ENCODE measurements around the gene SLC5A4.

The SLC5A4 gene

GRCh38 chr22:32232191-32232830 is 22.8 kb downstream of the SLC5A4 start:
- no peak for DNase-seq (ENCODE audit: low read depth)

GRCh38 chr22:32226326-32227104 is 28.6 kb downstream of the SLC5A4 start:
- DNase-seq (ENCODE audit: low read depth): no peak

GRCh38 chr22:32222991-32223390 is 32.2 kb downstream of the SLC5A4 start:
- no peak for DNase-seq (ENCODE audit: low read depth)

GRCh38 chr22:32219026-32219425 is 36.1 kb downstream of the SLC5A4 start:
- DNase-seq (ENCODE audit: low read depth): no peak

GRCh38 chr22:32218470-32218869 is 36.7 kb downstream of the SLC5A4 start:
- no peak for DNase-seq (ENCODE audit: low read depth)

- DNase-seq (ENCODE audit: low read depth): no peak
Observed at GRCh38 chr22:32217465-32217864, 37.7 kb downstream of the SLC5A4 start.

GRCh38 chr22:32216911-32217310 is 38.2 kb downstream of the SLC5A4 start:
- DNase-seq (ENCODE audit: low read depth): no peak

- DNase-seq (ENCODE audit: low read depth): no peak
Observed at GRCh38 chr22:32211011-32211410, 44.1 kb downstream of the SLC5A4 start.

GRCh38 chr22:32208681-32209080 is 46.5 kb downstream of the SLC5A4 start:
- no peak for DNase-seq (ENCODE audit: low read depth)

GRCh38 chr22:32207971-32208480 is 47.1 kb downstream of the SLC5A4 start:
- no peak for DNase-seq (ENCODE audit: low read depth)

- no peak for DNase-seq (ENCODE audit: low read depth)
Observed at GRCh38 chr22:32206774-32207758, 48.1 kb downstream of the SLC5A4 start.

- DNase-seq (ENCODE audit: low read depth): no peak
Observed at GRCh38 chr22:32205974-32206773, 49.0 kb downstream of the SLC5A4 start.

- no peak for DNase-seq (ENCODE audit: low read depth)
Observed at GRCh38 chr22:32204856-32205722, 50.1 kb downstream of the SLC5A4 start, which contains the start of gene RFPL2. Gene RFPL2 (minus strand): TSS chr22:32205073. CDS start chr22:32202451, 2,622 bp downstream.

GRCh38 chr22:32204040-32204855 is 50.9 kb downstream of the SLC5A4 start:
- no peak for DNase-seq (ENCODE audit: low read depth)

GRCh38 chr22:32203181-32204039 is 51.7 kb downstream of the SLC5A4 start:
- no peak for DNase-seq (ENCODE audit: low read depth)

GRCh38 chr22:32202539-32203180 is 52.5 kb downstream of the SLC5A4 start:
- no peak for DNase-seq (ENCODE audit: low read depth)

- DNase-seq (ENCODE audit: low read depth): no peak
Observed at GRCh38 chr22:32202161-32202538, 53.0 kb downstream of the SLC5A4 start.

- no peak for DNase-seq (ENCODE audit: low read depth)
Observed at GRCh38 chr22:32200752-32201151, 54.4 kb downstream of the SLC5A4 start.

All from T-helper 22 cell (primary cell).